ENCODE results near the gene PNPLA7. TPM values are rescaled to one million over a fixed set of nuclear protein-coding genes. Genes with fewer than 3 reads are reported as not detected.
A peak's percentile ranks its signal among the peaks of the same experiment; 100 is the strongest.

Gene PNPLA7
- total RNA-seq, 4 donors from 2014 or later, result 16.0 to 95.4 (median 24.9) TPM

DNA sequence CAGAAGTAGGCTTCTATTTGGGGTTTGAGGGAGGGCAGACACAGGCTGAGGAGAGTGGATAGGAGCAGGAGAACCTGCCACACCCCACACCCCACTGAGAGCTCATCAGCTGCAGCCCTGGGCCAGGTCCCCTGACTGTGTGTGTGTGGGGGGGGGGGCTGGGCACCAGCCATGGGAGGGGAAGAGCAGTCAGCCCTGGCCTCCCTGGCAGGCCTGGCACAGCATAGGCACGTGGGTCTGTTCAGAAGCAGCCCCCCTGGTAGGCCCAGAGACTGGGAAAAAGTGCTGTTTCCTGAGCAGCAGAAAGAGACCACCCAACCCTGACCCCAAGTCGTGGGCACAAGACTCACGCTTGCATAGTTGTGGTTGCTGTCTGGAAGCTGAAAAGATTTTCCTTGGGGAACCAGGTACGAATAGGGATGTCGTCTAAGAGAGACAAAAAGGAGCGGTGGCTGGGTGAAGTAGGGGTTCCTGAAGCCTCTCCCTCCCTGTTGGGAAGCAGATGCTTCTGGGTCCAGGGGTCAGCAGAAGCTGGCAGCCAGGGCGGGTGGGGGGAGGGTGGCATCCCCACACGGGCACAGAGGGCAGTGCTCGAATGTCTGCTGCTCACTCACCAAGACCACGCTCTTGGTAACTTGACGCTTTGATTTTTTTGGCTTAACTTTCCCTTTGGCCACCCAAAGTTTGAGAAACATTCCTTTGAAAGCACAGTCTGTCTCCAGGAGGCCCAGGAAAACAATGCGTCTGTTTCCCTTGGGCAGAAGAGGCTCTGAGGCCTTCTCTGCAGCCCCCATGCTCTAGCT, 93.9 kb downstream of the PNPLA7 start:
- no peak for TF ChIP-seq CTCF (IDR thresholded peaks at IDR 0.05)
- no peak for TF ChIP-seq EP300 (IDR thresholded peaks at IDR 0.05; ENCODE audit: low read depth)
- TF ChIP-seq POLR2A (IDR thresholded peaks at IDR 0.05), result no peak
- TF ChIP-seq POLR2AphosphoS5 (IDR thresholded peaks at IDR 0.05), result no peak
- Histone ChIP-seq H3K36me3 (no peaks in the 10 kb centered on the region), H3K9me3 (no peaks in the 10 kb centered on the region), H3K27me3 (no peaks in the 10 kb centered on the region), H3K4me3 (no peak overlapping the region), H3K4me1 (peaks cover 25 to 40% (median 37%) of the 10 kb centered on the region in 4 donors), H3K27ac (no peak overlapping the region)
- WGBS, 2 donors (ENCODE audit: low coverage in 1 of 2), result 87 to 100% methylated on average over 3 to 12 of the region's 12 CpGs
- intact Hi-C loops (cut with DNase I; ENCODE audit: low total_unique reads) (no loop called here), in situ Hi-C loops (cut with MboI; ENCODE audit: low pct_ligation_motif_present in 1 of 4, low pct_unique_long_range_greater_than_20kb in 1 of 4, low sequenced_read_pairs in 3 of 4) (no loop called here)
- no peak for DNase-seq

DNA sequence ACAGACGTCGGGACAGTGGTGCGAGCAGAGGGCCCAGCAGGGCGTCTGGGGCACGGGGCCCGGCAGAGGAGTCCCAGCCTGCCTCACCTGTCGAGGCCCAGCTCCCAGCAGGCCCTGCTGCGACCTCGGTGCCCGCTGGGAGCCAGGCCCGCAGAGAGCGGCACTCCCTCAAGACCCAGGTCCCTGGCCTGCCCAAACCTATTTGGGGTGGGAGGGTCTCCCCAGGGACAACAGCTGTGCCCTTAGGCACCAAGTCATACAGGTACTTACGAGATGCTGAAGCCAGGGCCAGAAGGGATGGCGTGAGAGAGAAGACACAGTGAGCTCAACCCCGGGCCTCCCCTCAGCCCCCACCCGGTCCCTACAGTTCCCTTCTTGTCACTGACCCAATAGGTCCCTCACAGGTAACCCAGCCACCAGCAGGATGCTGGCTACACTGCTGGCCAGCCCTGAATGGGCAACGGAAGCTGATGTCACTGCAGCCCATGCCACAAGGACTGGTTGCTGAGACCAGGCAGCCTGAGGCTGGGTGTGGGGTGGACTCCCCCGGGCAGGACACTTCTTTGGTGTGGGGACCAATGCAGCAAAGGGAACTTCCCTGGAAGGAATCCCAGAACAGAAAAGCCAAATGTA, 94.7 kb downstream of the PNPLA7 start:
- intact Hi-C loops (cut with DNase I; ENCODE audit: low total_unique reads), result no loop called here
- no peaks in the 10 kb centered on the region for H3K36me3 ChIP-seq
- in situ Hi-C loops (cut with MboI; ENCODE audit: low pct_ligation_motif_present in 1 of 4, low pct_unique_long_range_greater_than_20kb in 1 of 4, low sequenced_read_pairs in 3 of 4), result no loop called here
- TF ChIP-seq POLR2AphosphoS5 (IDR thresholded peaks at IDR 0.05) (no peak), POLR2A (IDR thresholded peaks at IDR 0.05) (no peak), CTCF (IDR thresholded peaks at IDR 0.05) (no peak), EP300 (IDR thresholded peaks at IDR 0.05; ENCODE audit: low read depth) (no peak)
- no peak overlapping the region for H3K4me3 ChIP-seq
- H3K9me3 ChIP-seq, result no peaks in the 10 kb centered on the region
- H3K4me1 ChIP-seq, result peaks cover 25 to 40% (median 37%) of the 10 kb centered on the region in 4 donors
- H3K27ac ChIP-seq, result peak overlapping the region in 3 of 4 donors; percentile 79 to 89 (median 85)
- no peaks in the 10 kb centered on the region for H3K27me3 ChIP-seq
- no peak for DNase-seq
- 98% methylated on average over 11 of the region's 18 CpGs; no CpG with 5 or more reads in 1 of the 2 donors for WGBS, 2 donors (ENCODE audit: low coverage in 1 of 2)

GRCh38 chr9:137454597-137455358, 95.4 kb downstream of the PNPLA7 start:
- in situ Hi-C loops (cut with MboI; ENCODE audit: low pct_ligation_motif_present in 1 of 4, low pct_unique_long_range_greater_than_20kb in 1 of 4, low sequenced_read_pairs in 3 of 4) (no loop called here), intact Hi-C loops (cut with DNase I; ENCODE audit: low total_unique reads) (no loop called here)
- no peaks in the 10 kb centered on the region for H3K27me3 ChIP-seq
- TF ChIP-seq POLR2A (IDR thresholded peaks at IDR 0.05) (peak; percentile 87), EP300 (IDR thresholded peaks at IDR 0.05; ENCODE audit: low read depth) (no peak), POLR2AphosphoS5 (IDR thresholded peaks at IDR 0.05) (peak in 2 of 3 donors; percentile 71 to 79), CTCF (IDR thresholded peaks at IDR 0.05) (peak in 1 of 5 experiments; percentile 5)
- peak; percentile 73 for DNase-seq
- peak overlapping the region; percentile 16 to 65 (median 42) for H3K4me3 ChIP-seq
- 32% methylated on average over 12 of the region's 30 CpGs; no CpG with 5 or more reads in 1 of the 2 donors for WGBS, 2 donors (ENCODE audit: low coverage in 1 of 2)
- peaks cover 24 to 38% (median 34%) of the 10 kb centered on the region in 4 donors for H3K4me1 ChIP-seq
- no peaks in the 10 kb centered on the region for H3K36me3 ChIP-seq
- H3K9me3 ChIP-seq, result no peaks in the 10 kb centered on the region
- peak overlapping the region; percentile 79 to 90 (median 87) for H3K27ac ChIP-seq

All from transverse colon (tissue), 4 donors.